ENCODE measurements around the gene FAAP20.

DNA sequence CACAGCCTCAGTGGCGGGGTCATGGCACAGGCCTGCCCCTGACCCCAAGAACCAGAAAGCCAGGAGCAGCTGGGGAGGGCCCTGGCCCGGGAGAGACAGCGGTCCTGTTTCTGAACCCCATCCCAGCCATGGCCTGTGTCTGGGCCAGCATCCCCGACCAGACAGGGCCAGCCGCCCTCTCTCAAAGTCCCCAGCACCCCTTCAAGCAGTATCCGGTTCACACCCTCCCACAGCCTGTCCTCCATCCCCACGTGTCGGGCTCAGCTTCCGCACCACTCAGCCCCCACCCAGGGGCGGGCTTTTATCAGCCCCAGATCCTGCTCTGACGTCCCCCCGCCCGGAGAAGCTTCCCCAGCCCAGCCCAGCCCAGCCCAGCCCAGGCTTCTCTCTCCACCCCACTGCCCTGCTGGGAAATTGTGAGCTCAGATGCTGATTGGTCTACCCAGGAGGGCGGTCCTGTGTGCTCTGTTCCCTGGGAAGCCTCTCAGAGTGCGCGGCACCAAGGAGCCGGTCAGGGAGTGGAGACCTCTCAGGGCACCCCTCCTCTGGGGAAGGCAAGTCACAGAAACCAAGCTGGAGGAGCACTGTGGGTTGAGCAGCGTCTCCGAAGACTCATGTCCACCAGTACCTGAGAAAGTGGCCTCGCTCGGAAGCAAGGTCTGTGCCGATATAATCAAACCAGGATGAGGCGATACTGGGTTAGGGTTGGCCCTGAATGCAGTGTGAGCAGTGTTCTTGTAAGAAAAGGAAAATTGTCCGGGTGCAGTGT lies 4.7 kb upstream of the FAAP20 start:
- no peak for TF ChIP-seq EZH2 (IDR thresholded peaks at IDR 0.05; ENCODE audit: borderline replicate concordance, low read length)
- TF ChIP-seq, protein P1, sequence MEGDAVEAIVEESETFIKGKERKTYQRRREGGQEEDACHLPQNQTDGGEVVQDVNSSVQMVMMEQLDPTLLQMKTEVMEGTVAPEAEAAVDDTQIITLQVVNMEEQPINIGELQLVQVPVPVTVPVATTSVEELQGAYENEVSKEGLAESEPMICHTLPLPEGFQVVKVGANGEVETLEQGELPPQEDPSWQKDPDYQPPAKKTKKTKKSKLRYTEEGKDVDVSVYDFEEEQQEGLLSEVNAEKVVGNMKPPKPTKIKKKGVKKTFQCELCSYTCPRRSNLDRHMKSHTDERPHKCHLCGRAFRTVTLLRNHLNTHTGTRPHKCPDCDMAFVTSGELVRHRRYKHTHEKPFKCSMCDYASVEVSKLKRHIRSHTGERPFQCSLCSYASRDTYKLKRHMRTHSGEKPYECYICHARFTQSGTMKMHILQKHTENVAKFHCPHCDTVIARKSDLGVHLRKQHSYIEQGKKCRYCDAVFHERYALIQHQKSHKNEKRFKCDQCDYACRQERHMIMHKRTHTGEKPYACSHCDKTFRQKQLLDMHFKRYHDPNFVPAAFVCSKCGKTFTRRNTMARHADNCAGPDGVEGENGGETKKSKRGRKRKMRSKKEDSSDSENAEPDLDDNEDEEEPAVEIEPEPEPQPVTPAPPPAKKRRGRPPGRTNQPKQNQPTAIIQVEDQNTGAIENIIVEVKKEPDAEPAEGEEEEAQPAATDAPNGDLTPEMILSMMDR (IDR thresholded peaks at IDR 0.05; ENCODE audit: low read length), result no peak

All from OCI-LY1 (cell line).